ENCODE results near the gene TECR. TPM values are rescaled to one million over a fixed set of nuclear protein-coding genes. Genes with fewer than 3 reads are reported as not detected.
A peak's percentile ranks its signal among the peaks of the same experiment; 100 is the strongest.

The TECR gene
- total RNA-seq, 1 donor from 2014 or later: 106 TPM

- Mint-ChIP-seq H3K36me3 (ENCODE audit: low read depth, unreplicated experiment) (peaks cover 11% of the 10 kb centered on the region), H3K4me1 (ENCODE audit: low read depth, unreplicated experiment) (peaks cover 26% of the 10 kb centered on the region), H3K27me3 (ENCODE audit: low read depth, unreplicated experiment) (no peaks in the 10 kb centered on the region), H3K27ac (ENCODE audit: unreplicated experiment) (peak overlapping the region; percentile 91), H3K4me3 (ENCODE audit: unreplicated experiment) (no peak overlapping the region), H3K9me3 (ENCODE audit: unreplicated experiment) (peaks cover 2% of the 10 kb centered on the region)
- TF ChIP-seq CTCF (IDR thresholded peaks at IDR 0.05; ENCODE audit: insufficient read depth, low read depth, low read length) (no peak), EZH2 (IDR thresholded peaks at IDR 0.05; ENCODE audit: insufficient read depth, low read length) (no peak)
- FAIRE-seq (no peak), DNase-seq (ENCODE audit: low read depth) (peak; percentile 57)
- H3K79me2 ChIP-seq (ENCODE audit: insufficient read depth, low read length): peaks cover 16% of the 10 kb centered on the region
- H3K27ac ChIP-seq (ENCODE audit: low read depth, low read length): no peak overlapping the region
- H3K9me3 ChIP-seq (ENCODE audit: insufficient read depth, low read depth, low read length): no peaks in the 10 kb centered on the region
- no peaks in the 10 kb centered on the region for H3K27me3 ChIP-seq (ENCODE audit: insufficient read depth, low read length)
- no peak overlapping the region for H2AFZ ChIP-seq (ENCODE audit: low read depth, low read length)
- peaks cover 30% of the 10 kb centered on the region for H3K4me1 ChIP-seq (ENCODE audit: insufficient read depth, low read length)
- H3K4me2 ChIP-seq (ENCODE audit: low read length): peak overlapping the region; percentile 63
- no peak overlapping the region for H3K4me3 ChIP-seq (ENCODE audit: insufficient read depth, low read depth, low read length)
- H3K9ac ChIP-seq (ENCODE audit: low read length): no peak overlapping the region
- H3K36me3 ChIP-seq (ENCODE audit: insufficient read depth, low read length): peaks cover 16% of the 10 kb centered on the region
- H4K20me1 ChIP-seq (ENCODE audit: insufficient read depth, low read length): peaks cover 19% of the 10 kb centered on the region
These were observed 18.8 kb upstream of the TECR start for GRCh38 chr19:14510311-14511228.

DNA sequence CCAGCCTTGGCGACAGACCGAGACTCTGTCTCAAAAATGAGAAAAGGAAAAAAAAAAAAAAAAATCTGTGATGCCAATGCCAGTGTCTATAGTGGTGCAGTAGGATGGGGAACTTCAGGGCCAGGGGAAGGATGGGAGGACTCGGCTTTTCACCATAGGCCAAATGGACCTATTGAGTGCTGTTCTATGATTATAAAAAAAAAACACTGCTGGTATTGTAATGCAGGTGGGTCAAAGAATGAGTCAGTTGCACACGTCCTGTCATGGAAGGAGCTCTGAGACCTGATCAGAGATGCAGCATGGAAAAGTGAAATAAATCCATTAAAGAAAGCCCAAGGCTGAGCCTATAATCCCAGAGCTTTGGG, 18.2 kb upstream of the TECR start:
- H3K4me1 Mint-ChIP-seq (ENCODE audit: low read depth, unreplicated experiment): peaks cover 29% of the 10 kb centered on the region
- peaks cover 17% of the 10 kb centered on the region for H3K36me3 Mint-ChIP-seq (ENCODE audit: low read depth, unreplicated experiment)

More for the DNA sequence above, 18.2 kb upstream of the TECR start:
- Histone ChIP-seq H3K4me3 (ENCODE audit: insufficient read depth, low read depth, low read length) (no peak overlapping the region), H3K79me2 (ENCODE audit: insufficient read depth, low read length) (peaks cover 22% of the 10 kb centered on the region), H3K9me3 (ENCODE audit: insufficient read depth, low read depth, low read length) (no peaks in the 10 kb centered on the region), H3K4me2 (ENCODE audit: low read length) (peak overlapping the region; percentile 63), H4K20me1 (ENCODE audit: insufficient read depth, low read length) (peaks cover 25% of the 10 kb centered on the region), H3K9ac (ENCODE audit: low read length) (no peak overlapping the region), H3K36me3 (ENCODE audit: insufficient read depth, low read length) (peaks cover 22% of the 10 kb centered on the region), H2AFZ (ENCODE audit: low read depth, low read length) (no peak overlapping the region), H3K27me3 (ENCODE audit: insufficient read depth, low read length) (no peaks in the 10 kb centered on the region), H3K4me1 (ENCODE audit: insufficient read depth, low read length) (peaks cover 30% of the 10 kb centered on the region), H3K27ac (ENCODE audit: low read depth, low read length) (no peak overlapping the region)
- Mint-ChIP-seq H3K4me3 (ENCODE audit: unreplicated experiment) (no peak overlapping the region), H3K27ac (ENCODE audit: unreplicated experiment) (peak overlapping the region; percentile 91), H3K9me3 (ENCODE audit: unreplicated experiment) (peaks cover 2% of the 10 kb centered on the region), H3K27me3 (ENCODE audit: low read depth, unreplicated experiment) (no peaks in the 10 kb centered on the region)
- no peak for DNase-seq (ENCODE audit: low read depth)
- no peak for TF ChIP-seq EZH2 (IDR thresholded peaks at IDR 0.05; ENCODE audit: insufficient read depth, low read length)
- TF ChIP-seq CTCF (IDR thresholded peaks at IDR 0.05; ENCODE audit: insufficient read depth, low read depth, low read length): no peak
- no peak for FAIRE-seq
